Adrenal gland (tissue), 12 donors: ENCODE measurements around the gene ABCC11. TPM values are rescaled to one million over a fixed set of nuclear protein-coding genes. Genes with fewer than 3 reads are reported as not detected.

Experiments used
- DNase-seq, 7 donors: peaks; one replicate each; pipeline ENCODE4 v3.0.0-alpha.2; 2019 to 2020
- H3K27ac ChIP-seq, 5 donors: fragments of 200-600 bp; sonication (generic) in 4 of 5; 1 replicate in 3 of 5; 2 replicates in 2 of 5; pipeline versions ENCODE4 v1.5.1 to v1.8.0; 2016 to 2020; ENCODE audit warnings: mild to moderate bottlenecking in 1 of 5
- H3K27me3 ChIP-seq: fragments of 200-600 bp; 2 replicates; pipeline ENCODE4 v1.8.0; 2021
- H3K36me3 ChIP-seq, 2 donors: fragments of 200-600 bp; replicated peaks in 1 of 2; 1 replicate in 1 of 2; 2 replicates in 1 of 2; pipeline versions ENCODE4 v1.5.1 to v1.8.0; 2018 to 2022
- H3K4me1 ChIP-seq, 2 donors: fragments of 200-600 bp; replicated peaks in 1 of 2; 1 replicate in 1 of 2; 2 replicates in 1 of 2; pipeline versions ENCODE4 v1.5.1 to v1.8.0; 2018 to 2021
- H3K4me3 ChIP-seq, 4 donors: fragments of 200-600 bp; sonication (generic) in 3 of 4; one replicate each; pipeline ENCODE4 v1.5.1; 2016 to 2018
- H3K9me3 ChIP-seq, 3 donors: fragments of 200-600 bp; sonication (generic) in 1 of 3; replicated peaks in 1 of 3; 1 replicate in 2 of 3; 2 replicates in 1 of 3; pipeline versions ENCODE4 v1.5.1 to v1.8.0; 2016 to 2021
- POLR2A ChIP-seq, 2 donors: fragments of 450-650 bp; IDR thresholded peaks; one replicate each; pipeline ENCODE4 v1.6.1; 2017; ENCODE audit warnings: antibody characterized with exemption in 2 of 2, mild to moderate bottlenecking in 2 of 2, moderate library complexity in 1 of 2
- WGBS, 4 donors: extraction: QIAGEN DNeasy Blood & Tissue Kit in 2 of 4; methylation state at CpG; one replicate each; pipeline versions ENCODE4 v1.1.5 to v1.1.7; 2013 to 2017; 5-methylcytosine and 5-hydroxymethylcytosine counted together
- intact Hi-C, 2 donors: fragments of 100-400 bp; cut with DNase I; formaldehyde crosslinking; loops; one replicate each; pipeline versions ENCODE4 v1.14.1 to v1.15.0; 2022 to 2023
- polyA plus RNA-seq, 3 donors: library from polyadenylated mRNA; stranded (reverse); fragments of 200-250 nt in 2 of 3; fragments of 350-450 nt in 1 of 3; fragmentation: Illumina TruSeq in 1 of 3; extraction: RNeasy Lipid Tissue Mini Kit (QIAGEN cat#74804) in 1 of 3; gene quantifications; one replicate each; pipeline ENCODE4 v1.2.3, GENCODE V29; 2013 to 2014
- total RNA-seq, 9 donors: library from RNA; depleted of rRNA in 4 of 9; stranded (reverse); fragments of >200 nt in 4 of 9; fragments of 120-200 nt in 1 of 9; fragmentation: NEBNext Ultra II Directional in 1 of 9; extraction: Animal tissue kit (Norgen Biotek cat#: 25700) in 1 of 9; gene quantifications; one replicate each; pipeline versions ENCODE4 v1.1.0 to v1.2.4, GENCODE V29; 2013 to 2023
- TF ChIP-seq, protein P1 (sequence below), 6 experiments: fragments of 450-650 bp in 4 of 6; fragments of 200-600 bp in 2 of 6; sonication (generic) in 1 of 6; IDR thresholded peaks; 1 replicate in 5 of 6; 2 replicates in 1 of 6; pipeline versions ENCODE4 v1.5.1 to v1.8.0; 2016 to 2021; ENCODE audit warnings: antibody characterized with exemption in 6 of 6, mild to moderate bottlenecking in 2 of 6, moderate library complexity in 1 of 6
- donor health status: healthy with polysubstance abuse.
- donor health status: Bipolar disorder and iron deficiency.
- donor health status: DM: yes; HTN: yes; CAD: no.
- donor health status: DM: no; HTN: no; CAD: no.
- donor health status: DM: no; HTN: no; CAD: no.
- donor health status: DM: yes; HTN: yes; CAD: no.

ABCC11 gene
- total and polyA plus RNA-seq, 12 donors: 0.17 to 0.74 (median 0.27) TPM; not detected in 3

- Histone ChIP-seq H3K27me3 (no peaks in the 10 kb centered on the region), H3K9me3 (no peaks in the 10 kb centered on the region), H3K4me1 (no peaks in the 10 kb centered on the region), H3K4me3 (no peak overlapping the region), H3K27ac (no peak overlapping the region), H3K36me3 (no peaks in the 10 kb centered on the region)
- 80 to 88% (median 86%) methylated on average over 5 of the region's 5 CpGs for WGBS, 4 donors
- no peak for TF ChIP-seq POLR2A (IDR thresholded peaks at IDR 0.05)
- TF ChIP-seq, protein P1, sequence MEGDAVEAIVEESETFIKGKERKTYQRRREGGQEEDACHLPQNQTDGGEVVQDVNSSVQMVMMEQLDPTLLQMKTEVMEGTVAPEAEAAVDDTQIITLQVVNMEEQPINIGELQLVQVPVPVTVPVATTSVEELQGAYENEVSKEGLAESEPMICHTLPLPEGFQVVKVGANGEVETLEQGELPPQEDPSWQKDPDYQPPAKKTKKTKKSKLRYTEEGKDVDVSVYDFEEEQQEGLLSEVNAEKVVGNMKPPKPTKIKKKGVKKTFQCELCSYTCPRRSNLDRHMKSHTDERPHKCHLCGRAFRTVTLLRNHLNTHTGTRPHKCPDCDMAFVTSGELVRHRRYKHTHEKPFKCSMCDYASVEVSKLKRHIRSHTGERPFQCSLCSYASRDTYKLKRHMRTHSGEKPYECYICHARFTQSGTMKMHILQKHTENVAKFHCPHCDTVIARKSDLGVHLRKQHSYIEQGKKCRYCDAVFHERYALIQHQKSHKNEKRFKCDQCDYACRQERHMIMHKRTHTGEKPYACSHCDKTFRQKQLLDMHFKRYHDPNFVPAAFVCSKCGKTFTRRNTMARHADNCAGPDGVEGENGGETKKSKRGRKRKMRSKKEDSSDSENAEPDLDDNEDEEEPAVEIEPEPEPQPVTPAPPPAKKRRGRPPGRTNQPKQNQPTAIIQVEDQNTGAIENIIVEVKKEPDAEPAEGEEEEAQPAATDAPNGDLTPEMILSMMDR (IDR thresholded peaks at IDR 0.05): no peak
- intact Hi-C loops: no loop called here
- DNase-seq: no peak
These were observed 21.9 kb downstream of the ABCC11 start for GRCh38 chr16:48225456-48225855.

DNA sequence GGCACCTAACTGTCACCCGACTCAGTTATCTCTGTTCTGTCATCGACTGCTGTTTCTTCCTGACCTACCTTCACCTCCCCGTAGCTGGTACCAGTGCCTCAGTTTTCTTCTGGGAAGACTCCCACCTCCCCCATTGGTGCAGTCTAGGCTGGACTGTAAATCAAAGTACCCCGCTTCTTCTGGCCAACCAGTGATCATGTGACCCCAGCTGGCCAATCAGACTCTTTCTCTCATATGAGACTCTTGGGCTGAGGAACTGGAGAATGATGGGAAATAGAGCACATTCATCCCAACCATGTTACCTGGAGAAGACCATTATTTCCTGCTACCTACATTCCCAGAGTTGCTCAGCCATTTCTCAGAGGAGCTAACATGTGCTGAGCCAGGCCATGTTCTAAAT is 23.8 kb downstream of the ABCC11 start:
- Histone ChIP-seq H3K4me1 (no peaks in the 10 kb centered on the region), H3K4me3 (no peak overlapping the region), H3K9me3 (no peaks in the 10 kb centered on the region), H3K36me3 (no peaks in the 10 kb centered on the region), H3K27me3 (no peaks in the 10 kb centered on the region), H3K27ac (no peak overlapping the region)
- intact Hi-C loops: no loop called here
- WGBS, 4 donors: 90 to 95% (median 92%) methylated on average over 4 of the region's 4 CpGs
- TF ChIP-seq POLR2A (IDR thresholded peaks at IDR 0.05): no peak
- TF ChIP-seq, protein P1 (IDR thresholded peaks at IDR 0.05): no peak
- no peak for DNase-seq

- TF ChIP-seq, protein P1 (IDR thresholded peaks at IDR 0.05): no peak
- TF ChIP-seq POLR2A (IDR thresholded peaks at IDR 0.05): no peak
- no peaks in the 10 kb centered on the region for H3K36me3 ChIP-seq
- 70 to 81% (median 72%) methylated on average over 3 of the region's 3 CpGs for WGBS, 4 donors
- no peaks in the 10 kb centered on the region for H3K4me1 ChIP-seq
- intact Hi-C loops: no loop called here
- no peak for DNase-seq
- no peaks in the 10 kb centered on the region for H3K27me3 ChIP-seq
- no peaks in the 10 kb centered on the region for H3K9me3 ChIP-seq
- H3K4me3 ChIP-seq: no peak overlapping the region
- H3K27ac ChIP-seq: no peak overlapping the region
These were observed 26.4 kb downstream of the ABCC11 start for GRCh38 chr16:48220891-48221290.

DNA sequence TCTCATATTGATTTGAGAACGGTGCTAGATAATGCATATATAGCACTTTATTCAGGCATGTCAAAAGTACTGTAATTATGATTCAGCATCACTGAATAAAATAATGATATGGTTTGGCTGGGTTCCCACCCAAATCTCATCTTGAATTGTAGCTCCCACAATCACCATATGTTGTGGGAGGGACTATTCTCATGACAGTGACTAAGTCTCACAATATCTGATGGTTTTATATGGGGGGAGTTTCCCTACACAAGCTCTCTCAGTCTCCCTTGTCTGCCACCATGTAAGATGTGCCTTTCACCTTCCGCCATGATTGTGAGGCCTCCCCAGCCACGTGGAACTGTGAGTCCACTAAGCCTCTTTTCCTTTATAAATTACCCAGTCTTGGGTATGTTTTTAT is 28.9 kb downstream of the ABCC11 start:
- Histone ChIP-seq H3K36me3 (no peaks in the 10 kb centered on the region), H3K4me3 (no peak overlapping the region), H3K4me1 (no peaks in the 10 kb centered on the region), H3K27ac (no peak overlapping the region), H3K27me3 (no peaks in the 10 kb centered on the region), H3K9me3 (no peaks in the 10 kb centered on the region)
- DNase-seq: no peak
- 81 to 98% (median 94%) methylated on average over 3 of the region's 3 CpGs for WGBS, 4 donors
- TF ChIP-seq POLR2A (IDR thresholded peaks at IDR 0.05): no peak
- TF ChIP-seq, protein P1 (IDR thresholded peaks at IDR 0.05): no peak
- intact Hi-C loops: no loop called here
